Lower leg skin (tissue), 3 donors: Measurements from ENCODE around the gene NPM3.

Source experiments
- CTCF ChIP-seq, 3 donors: fragments of 450-650 bp; IDR thresholded peaks; one replicate each; pipeline ENCODE4 v1.5.1; 2016; ENCODE audit warnings: antibody characterized with exemption in 3 of 3, mild to moderate bottlenecking in 3 of 3, moderate library complexity in 2 of 3
- POLR2A ChIP-seq, 2 donors: fragments of 450-650 bp; IDR thresholded peaks; one replicate each; pipeline ENCODE4 v1.6.1; 2016 to 2017; ENCODE audit warnings: antibody characterized with exemption in 2 of 2, mild to moderate bottlenecking in 1 of 2, moderate library complexity in 1 of 2

- TF ChIP-seq CTCF (IDR thresholded peaks at IDR 0.05) (no peak), POLR2A (IDR thresholded peaks at IDR 0.05) (no peak)
Observed at GRCh38 chr10:101752241-101752640, 31.0 kb downstream of the NPM3 start.
